GM19238 (cell line): ENCODE data around the gene CSF3.
"Not testable (repeated sequence)": the region's sequence is repeated elsewhere in the genome, so short reads cannot be mapped to it uniquely, and the experiment has no call there.

Experiments
- DNase-seq: peaks from one replicate; pipeline ENCODE4 v3.0.0; 2011; ENCODE audit warnings: low spot score; ENCODE audit not compliant: insufficient read length

The CSF3 gene

GRCh38 chr17:39996800-39997199 is 18.4 kb upstream of the CSF3 start:
- no peak for DNase-seq

GRCh38 chr17:39997543-39997942 is 17.7 kb upstream of the CSF3 start:
- no peak for DNase-seq

GRCh38 chr17:39999067-39999466 is 16.2 kb upstream of the CSF3 start:
- DNase-seq = no peak

- no peak for DNase-seq
Observed at GRCh38 chr17:40000161-40000560, 15.1 kb upstream of the CSF3 start.

- DNase-seq = not testable (repeated sequence)
Observed at GRCh38 chr17:40001335-40001734, 13.9 kb upstream of the CSF3 start.

- no peak for DNase-seq
Observed at GRCh38 chr17:40004072-40004471, 11.2 kb upstream of the CSF3 start.

GRCh38 chr17:40004712-40005111 is 10.5 kb upstream of the CSF3 start:
- DNase-seq = no peak

- DNase-seq = no peak
Observed at GRCh38 chr17:40005520-40005919, 9.7 kb upstream of the CSF3 start.

- DNase-seq = not testable (repeated sequence)
Observed at GRCh38 chr17:40010946-40011500, 4.2 kb upstream of the CSF3 start.

GRCh38 chr17:40012017-40012647 is 3.1 kb upstream of the CSF3 start:
- DNase-seq = not testable (repeated sequence)

GRCh38 chr17:40014375-40014980 is 762 bp upstream of the CSF3 start:
- DNase-seq = no peak

GRCh38 chr17:40015998-40016985 is 1.1 kb downstream of the CSF3 start:
- DNase-seq = no peak

GRCh38 chr17:40017422-40018080 is 2.3 kb downstream of the CSF3 start:
- DNase-seq = no peak

GRCh38 chr17:40018211-40019121 is 3.2 kb downstream of the CSF3 start:
- no peak for DNase-seq

- no peak for DNase-seq
Observed at GRCh38 chr17:40019140-40019991, 4.1 kb downstream of the CSF3 start.

- no peak for DNase-seq
Observed at GRCh38 chr17:40020146-40020545, 4.9 kb downstream of the CSF3 start.

GRCh38 chr17:40021451-40021971 is 6.3 kb downstream of the CSF3 start:
- DNase-seq = no peak

- DNase-seq = no peak
Observed at GRCh38 chr17:40022497-40022896, 7.3 kb downstream of the CSF3 start.

GRCh38 chr17:40022961-40023541 is 7.8 kb downstream of the CSF3 start:
- no peak for DNase-seq
